ENCODE results near the gene FGD4.

GRCh38 chr12:32509328-32510091 lies 110.2 kb downstream of the FGD4 start:
- no peak for TF ChIP-seq CTCF (IDR thresholded peaks at IDR 0.05)
- TF ChIP-seq POLR2A (IDR thresholded peaks at IDR 0.05): no peak
